Posterior cingulate gyrus (tissue), 11 donors: ENCODE results near the gene MCF2L.

Experiments used
- DNase-seq, 10 donors: peaks; one replicate each; pipeline versions ENCODE4 v3.0.0 to v3.0.0-alpha.2; 2020 to 2021; ENCODE audit warnings: mixed read lengths in 3 of 10
- intact Hi-C: fragments of 100-400 bp; cut with DNase I; formaldehyde crosslinking; loops from one replicate; pipeline ENCODE4 v1.15.1; 2023

Gene MCF2L

GRCh38 chr13:112962396-112962795 lies 6.6 kb upstream of the MCF2L start:
- intact Hi-C loops = no loop called here
- DNase-seq = peak in 2 of 10 donors; percentile 63 to 79

GRCh38 chr13:112962911-112963625 lies 5.9 kb upstream of the MCF2L start:
- intact Hi-C loops = no loop called here
- DNase-seq = peak in 3 of 10 donors; percentile 7 to 68 (median 55)

GRCh38 chr13:112963641-112964040 lies 5.4 kb upstream of the MCF2L start:
- intact Hi-C loops = no loop called here

GRCh38 chr13:112964971-112965492 lies 4.0 kb upstream of the MCF2L start:
- intact Hi-C loops = no loop called here
- peak in 3 of 10 donors; percentile 2 to 67 (median 63) for DNase-seq

More at GRCh38 chr13:112963641-112964040, 5.4 kb upstream of the MCF2L start:
- DNase-seq = peak in 3 of 10 donors; percentile 1 to 57 (median 33)

GRCh38 chr13:112965573-112966115 lies 3.4 kb upstream of the MCF2L start:
- intact Hi-C loops = no loop called here
- DNase-seq = peak in 1 of 10 donors; percentile 15

GRCh38 chr13:112966776-112967175 lies 2.2 kb upstream of the MCF2L start:
- peak in 3 of 10 donors; percentile 1 to 80 (median 70) for DNase-seq

GRCh38 chr13:112967686-112968379 lies 1.2 kb upstream of the MCF2L start:
- DNase-seq = peak in 3 of 10 donors; percentile 1 to 91 (median 84)
- intact Hi-C loops = no loop called here

More at GRCh38 chr13:112966776-112967175, 2.2 kb upstream of the MCF2L start:
- intact Hi-C loops = no loop called here

GRCh38 chr13:112968380-112968909 lies 569 bp upstream of the MCF2L start:
- peak in 8 of 10 donors; percentile 29 to 92 (median 62) for DNase-seq
- intact Hi-C loops = no loop called here

- intact Hi-C loops = no loop called here
- peak in 3 of 10 donors; percentile 9 to 70 (median 53) for DNase-seq
Observed at GRCh38 chr13:112969692-112970338, 801 bp downstream of the MCF2L start.

- DNase-seq = peak in 3 of 10 donors; percentile 40 to 87 (median 87)
Observed at GRCh38 chr13:112970552-112971287, 1.7 kb downstream of the MCF2L start.

GRCh38 chr13:112971288-112971643 lies 2.3 kb downstream of the MCF2L start:
- DNase-seq = peak in 2 of 10 donors; percentile 50 to 51
- intact Hi-C loops = no loop called here

More at GRCh38 chr13:112970552-112971287, 1.7 kb downstream of the MCF2L start:
- intact Hi-C loops = no loop called here

GRCh38 chr13:112972258-112972657 lies 3.2 kb downstream of the MCF2L start:
- intact Hi-C loops = no loop called here
- peak in 1 of 10 donors; percentile 7 for DNase-seq

GRCh38 chr13:112972867-112973576 lies 4.0 kb downstream of the MCF2L start:
- intact Hi-C loops = no loop called here
- DNase-seq = peak in 5 of 10 donors; percentile 6 to 64 (median 26)

- intact Hi-C loops = no loop called here
- peak in 5 of 10 donors; percentile 5 to 74 (median 26) for DNase-seq
Observed at GRCh38 chr13:112973577-112973951, 4.5 kb downstream of the MCF2L start.

GRCh38 chr13:112974125-112974524 lies 5.1 kb downstream of the MCF2L start:
- peak in 4 of 10 donors; percentile 3 to 76 (median 38) for DNase-seq

GRCh38 chr13:112974671-112975070 lies 5.7 kb downstream of the MCF2L start:
- intact Hi-C loops = no loop called here
- peak in 5 of 10 donors; percentile 35 to 90 (median 84) for DNase-seq

More at GRCh38 chr13:112974125-112974524, 5.1 kb downstream of the MCF2L start:
- intact Hi-C loops = no loop called here

GRCh38 chr13:112975401-112975939 lies 6.5 kb downstream of the MCF2L start:
- intact Hi-C loops = no loop called here
- DNase-seq = peak in 2 of 10 donors; percentile 17 to 74

GRCh38 chr13:112976526-112976925 lies 7.5 kb downstream of the MCF2L start:
- DNase-seq = peak in 1 of 10 donors; percentile 67
- intact Hi-C loops = no loop called here
